WTC11 (cell line): ENCODE measurements around the gene ZNF26. TPM values are rescaled to one million over a fixed set of nuclear protein-coding genes. Genes with fewer than 3 reads are reported as not detected.

ENCODE experiments used
- total RNA-seq: library from RNA; stranded (reverse); gene quantifications from 3 replicates; pipeline ENCODE4 v1.2.3, GENCODE V29; 2021

The ZNF26 gene
- total RNA-seq, 1 experiment from 2014 or later: 11.9 TPM

Other genes starting within 250 kb of the ZNF26 start
- 50.3 to 63.8 TPM (median 50.6 TPM) in 3 replicates for gene ANKLE2, start 224.5 kb upstream of the ZNF26 start, total RNA-seq
- gene GOLGA3, start 157.5 kb upstream of the ZNF26 start, total RNA-seq: 36.8 to 47.8 TPM (median 39.6 TPM) in 3 replicates
- 50.2 to 58.7 TPM (median 53.9 TPM) in 3 replicates for gene CHFR, start 98.8 kb upstream of the ZNF26 start, total RNA-seq
- gene ZNF605, start 30.1 kb upstream of the ZNF26 start, total RNA-seq: 15.7 to 21.1 TPM (median 18.3 TPM) in 3 replicates
- 26.3 to 28.8 TPM (median 28.3 TPM) in 3 replicates for gene ZNF84, start 51.1 kb downstream of the ZNF26 start, total RNA-seq
- 10.3 to 13.8 TPM (median 12.8 TPM) in 3 replicates for gene ZNF140, start 94.6 kb downstream of the ZNF26 start, total RNA-seq
- 3.4 to 3.8 TPM (median 3.4 TPM) in 3 replicates for gene ZNF891, start 143.9 kb downstream of the ZNF26 start, total RNA-seq
- gene ZNF10, start 144.3 kb downstream of the ZNF26 start, total RNA-seq: 10.1 to 11.7 TPM (median 10.5 TPM) in 3 replicates
- 17.3 to 25.3 TPM (median 21.3 TPM) in 3 replicates for gene ZNF268, start 195.1 kb downstream of the ZNF26 start, total RNA-seq
- gene ANHX, start 249.5 kb downstream of the ZNF26 start, total RNA-seq: not detected in 3 replicates